ENCODE data around the gene DNAJC4.
A peak's percentile ranks its signal among the peaks of the same experiment; 100 is the strongest.

The DNAJC4 gene

GRCh38 chr11:64265176-64266160, 35.1 kb downstream of the DNAJC4 start:
- Histone ChIP-seq H3K4me1 (peaks cover 4% of the 10 kb centered on the region; the same call in 1 of the 2 replicates), H3K36me3 (replicated peaks) (peaks cover 57% of the 10 kb centered on the region)
- in situ Hi-C loops (cut with MboI; ENCODE audit: low sequenced_read_pairs) = loop anchor here (25.0 kb wide), 1 partner anchor 847 kb away; the partner anchor contains the start of genes FAU, MRPL49, TM7SF2 and ZNHIT2

GRCh38 chr11:64266339-64266738, 36.0 kb downstream of the DNAJC4 start:
- Histone ChIP-seq H3K9me3 (no peaks in the 10 kb centered on the region), H3K36me3 (replicated peaks) (peaks cover 53% of the 10 kb centered on the region), H3K27me3 (ENCODE audit: low read depth) (no peaks in the 10 kb centered on the region), H3K4me1 (peaks cover 4% of the 10 kb centered on the region; the same call in 1 of the 2 replicates), H3K4me3 (no peak overlapping the region)
- in situ Hi-C loops (cut with MboI; ENCODE audit: low sequenced_read_pairs) = loop anchor here (25.0 kb wide), 1 partner anchor 846 kb away; the partner anchor contains the start of genes FAU, MRPL49, TM7SF2 and ZNHIT2
- DNase-seq (ENCODE audit: low spot score in 2 of 2) = no peak

More at GRCh38 chr11:64265176-64266160, 35.1 kb downstream of the DNAJC4 start:
- DNase-seq (ENCODE audit: low spot score in 2 of 2) = no peak
- Histone ChIP-seq H3K9me3 (no peaks in the 10 kb centered on the region), H3K27me3 (ENCODE audit: low read depth) (no peaks in the 10 kb centered on the region), H3K4me3 (no peak overlapping the region)

- Histone ChIP-seq H3K9me3 (no peaks in the 10 kb centered on the region), H3K27me3 (ENCODE audit: low read depth) (no peaks in the 10 kb centered on the region), H3K4me3 (no peak overlapping the region), H3K36me3 (replicated peaks) (peaks cover 44% of the 10 kb centered on the region), H3K4me1 (peaks cover 4% of the 10 kb centered on the region; the same call in 1 of the 2 replicates)
- in situ Hi-C loops (cut with MboI; ENCODE audit: low sequenced_read_pairs) = loop anchor here (25.0 kb wide), 1 partner anchor 845 kb away; the partner anchor contains the start of genes FAU, MRPL49, TM7SF2 and ZNHIT2
- no peak for DNase-seq (ENCODE audit: low spot score in 2 of 2)
Observed at GRCh38 chr11:64267207-64267945, 37.0 kb downstream of the DNAJC4 start.

- peak in 1 of 2 experiments; percentile 53 for DNase-seq (ENCODE audit: low spot score in 2 of 2)
- no peaks in the 10 kb centered on the region for H3K27me3 ChIP-seq (ENCODE audit: low read depth)
- no peaks in the 10 kb centered on the region for H3K9me3 ChIP-seq
- in situ Hi-C loops (cut with MboI; ENCODE audit: low sequenced_read_pairs) = loop anchor here (25.0 kb wide), 1 partner anchor 844 kb away; the partner anchor contains the start of genes FAU, MRPL49, TM7SF2 and ZNHIT2
- peaks cover 4% of the 10 kb centered on the region; the same call in 1 of the 2 replicates for H3K4me1 ChIP-seq
- H3K36me3 ChIP-seq (replicated peaks) = peaks cover 43% of the 10 kb centered on the region
- peak overlapping the region; percentile 70 for H3K4me3 ChIP-seq
Observed at GRCh38 chr11:64268025-64268892, 37.9 kb downstream of the DNAJC4 start.

- Histone ChIP-seq H3K36me3 (replicated peaks) (peaks cover 35% of the 10 kb centered on the region), H3K4me1 (peaks cover 4% of the 10 kb centered on the region; the same call in 1 of the 2 replicates)
- DNase-seq (ENCODE audit: low spot score in 2 of 2) = peak in 1 of 2 experiments; percentile 61
Observed at GRCh38 chr11:64268893-64269539, 38.7 kb downstream of the DNAJC4 start.

GRCh38 chr11:64269540-64270220, 39.3 kb downstream of the DNAJC4 start:
- Histone ChIP-seq H3K9me3 (no peaks in the 10 kb centered on the region), H3K27me3 (ENCODE audit: low read depth) (no peaks in the 10 kb centered on the region), H3K4me3 (peak overlapping the region; percentile 70), H3K4me1 (peaks cover 4% of the 10 kb centered on the region; the same call in 1 of the 2 replicates), H3K36me3 (replicated peaks) (peaks cover 31% of the 10 kb centered on the region)
- DNase-seq (ENCODE audit: low spot score in 2 of 2) = peak; percentile 98
- in situ Hi-C loops (cut with MboI; ENCODE audit: low sequenced_read_pairs) = loop anchor here (25.0 kb wide), 1 partner anchor 843 kb away; the partner anchor contains the start of genes FAU, MRPL49, TM7SF2 and ZNHIT2

More at GRCh38 chr11:64268893-64269539, 38.7 kb downstream of the DNAJC4 start:
- H3K4me3 ChIP-seq = peak overlapping the region; percentile 70
- H3K27me3 ChIP-seq (ENCODE audit: low read depth) = no peaks in the 10 kb centered on the region
- in situ Hi-C loops (cut with MboI; ENCODE audit: low sequenced_read_pairs) = loop anchor here (25.0 kb wide), 1 partner anchor 843 kb away; the partner anchor contains the start of genes FAU, MRPL49, TM7SF2 and ZNHIT2
- no peaks in the 10 kb centered on the region for H3K9me3 ChIP-seq

- Histone ChIP-seq H3K27me3 (ENCODE audit: low read depth) (no peaks in the 10 kb centered on the region), H3K4me1 (no peaks in the 10 kb centered on the region), H3K36me3 (replicated peaks) (peaks cover 28% of the 10 kb centered on the region), H3K4me3 (no peak overlapping the region), H3K9me3 (no peaks in the 10 kb centered on the region)
- no peak for DNase-seq (ENCODE audit: low spot score in 2 of 2)
- in situ Hi-C loops (cut with MboI; ENCODE audit: low sequenced_read_pairs) = no loop called here
Observed at GRCh38 chr11:64275031-64275800, 44.9 kb downstream of the DNAJC4 start.

- in situ Hi-C loops (cut with MboI; ENCODE audit: low sequenced_read_pairs) = no loop called here
- DNase-seq (ENCODE audit: low spot score in 2 of 2) = no peak
- H3K4me1 ChIP-seq = no peaks in the 10 kb centered on the region
- H3K9me3 ChIP-seq = no peaks in the 10 kb centered on the region
- H3K4me3 ChIP-seq = no peak overlapping the region
- H3K27me3 ChIP-seq (ENCODE audit: low read depth) = no peaks in the 10 kb centered on the region
- peaks cover 28% of the 10 kb centered on the region for H3K36me3 ChIP-seq (replicated peaks)
Observed at GRCh38 chr11:64275841-64276240, 45.5 kb downstream of the DNAJC4 start.

GRCh38 chr11:64276653-64277431, 46.5 kb downstream of the DNAJC4 start:
- no peak for DNase-seq (ENCODE audit: low spot score in 2 of 2)
- H3K36me3 ChIP-seq (replicated peaks) = peaks cover 28% of the 10 kb centered on the region
- H3K4me1 ChIP-seq = no peaks in the 10 kb centered on the region
- no peak overlapping the region for H3K4me3 ChIP-seq
- no peaks in the 10 kb centered on the region for H3K27me3 ChIP-seq (ENCODE audit: low read depth)
- in situ Hi-C loops (cut with MboI; ENCODE audit: low sequenced_read_pairs) = no loop called here
- no peaks in the 10 kb centered on the region for H3K9me3 ChIP-seq

GRCh38 chr11:64278576-64279190, 48.3 kb downstream of the DNAJC4 start:
- Histone ChIP-seq H3K27me3 (ENCODE audit: low read depth) (no peaks in the 10 kb centered on the region), H3K4me1 (peaks cover 3% of the 10 kb centered on the region; the same call in 1 of the 2 replicates), H3K4me3 (no peak overlapping the region), H3K9me3 (no peaks in the 10 kb centered on the region), H3K36me3 (replicated peaks) (peaks cover 27% of the 10 kb centered on the region)
- DNase-seq (ENCODE audit: low spot score in 2 of 2) = no peak
- in situ Hi-C loops (cut with MboI; ENCODE audit: low sequenced_read_pairs) = no loop called here
